HG03039 (cell line): Measurements from ENCODE around the gene FAM117B.
"Not testable (repeated sequence)": the region's sequence is repeated elsewhere in the genome, so short reads cannot be mapped to it uniquely, and the experiment has no call there.

ENCODE experiments used
- ATAC-seq: cut with Tn5 transposase; IDR thresholded peaks from one replicate; pipeline ENCODE4 v1.9.1; 2021; ENCODE audit warnings: mild to moderate bottlenecking, moderate library complexity; ENCODE audit not compliant: unreplicated experiment

The FAM117B gene

DNA sequence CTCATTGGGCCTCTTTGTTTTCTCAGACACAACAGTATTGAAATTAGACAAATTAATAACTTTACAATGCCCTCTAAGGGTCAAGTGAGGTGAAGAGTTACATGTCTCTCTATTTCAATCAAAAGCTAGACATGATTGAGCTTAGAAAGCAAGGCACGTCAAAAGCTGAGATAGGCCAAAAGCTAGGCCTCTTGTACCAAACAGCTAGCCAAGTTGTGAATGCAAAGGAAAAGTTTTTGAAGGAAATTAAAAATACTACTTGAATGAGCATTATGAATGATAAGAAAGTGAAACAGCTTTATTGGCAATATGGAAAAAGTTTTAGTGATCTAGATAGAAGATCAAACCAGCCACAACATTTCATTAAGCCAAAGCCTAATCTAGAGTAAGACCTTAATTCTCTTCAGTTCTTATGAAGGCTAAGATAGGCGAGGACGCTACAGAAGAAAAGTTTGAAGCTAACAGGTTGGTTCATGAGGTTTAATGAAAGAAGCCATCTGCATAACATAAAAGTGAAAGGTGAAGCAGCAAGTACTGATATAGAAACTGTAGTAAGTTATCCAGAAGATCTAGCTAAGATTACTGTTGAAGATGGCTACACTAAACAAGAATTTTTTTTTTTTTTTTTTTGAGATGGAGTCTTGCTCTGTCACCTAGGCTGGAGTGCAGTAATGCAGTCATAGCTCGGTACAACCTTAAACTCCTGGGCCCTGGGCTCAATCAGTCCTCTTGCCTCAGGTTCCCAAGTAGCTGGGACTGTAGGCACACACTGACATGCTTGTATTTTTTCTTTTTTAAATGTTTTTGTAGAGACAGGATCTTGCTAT lies 65.5 kb downstream of the FAM117B start:
- ATAC-seq, result no peak

DNA sequence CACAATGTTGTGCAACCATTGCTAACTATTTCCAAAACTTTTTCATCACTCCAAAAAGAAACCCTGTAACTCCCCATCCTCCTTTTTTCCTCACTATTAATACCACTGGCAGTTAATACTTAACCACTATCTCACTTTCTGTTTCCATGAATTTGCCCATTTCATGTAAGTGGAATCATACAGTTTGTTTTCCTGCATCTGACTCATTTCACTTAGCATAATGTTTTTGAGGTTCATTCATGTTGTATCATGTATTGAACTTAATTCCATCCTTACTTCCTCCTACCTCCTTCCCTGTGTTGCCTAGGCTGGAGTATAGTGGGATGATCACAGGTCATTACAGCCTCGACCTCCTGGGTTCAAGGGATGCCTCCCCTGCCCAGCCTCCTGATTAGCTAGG lies 68.3 kb downstream of the FAM117B start:
- no peak for ATAC-seq

DNA sequence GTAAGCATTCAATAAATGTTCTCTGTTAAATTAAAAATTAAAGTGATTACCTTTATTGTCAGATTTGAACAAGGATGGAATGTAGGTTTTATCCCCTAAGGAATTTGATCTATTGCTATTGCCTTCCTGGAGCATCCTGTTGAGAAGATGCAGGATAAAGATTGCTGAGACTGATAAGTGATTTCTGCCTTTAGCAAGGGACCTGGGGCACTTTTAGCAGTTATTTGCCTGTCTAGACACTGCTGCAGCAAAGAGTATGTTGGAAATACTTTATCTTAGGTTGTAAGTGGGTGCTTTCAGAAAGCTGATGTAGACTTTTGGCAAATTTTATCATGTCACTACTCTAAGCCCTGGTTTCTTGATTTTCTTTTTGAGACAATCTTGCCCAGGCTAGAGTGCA lies 69.5 kb downstream of the FAM117B start:
- no peak for ATAC-seq

GRCh38 chr2:202705446-202706020 lies 70.8 kb downstream of the FAM117B start:
- ATAC-seq, result no peak

- ATAC-seq, result not testable (repeated sequence)
These were observed 80.5 kb downstream of the FAM117B start for GRCh38 chr2:202714971-202715935.

DNA sequence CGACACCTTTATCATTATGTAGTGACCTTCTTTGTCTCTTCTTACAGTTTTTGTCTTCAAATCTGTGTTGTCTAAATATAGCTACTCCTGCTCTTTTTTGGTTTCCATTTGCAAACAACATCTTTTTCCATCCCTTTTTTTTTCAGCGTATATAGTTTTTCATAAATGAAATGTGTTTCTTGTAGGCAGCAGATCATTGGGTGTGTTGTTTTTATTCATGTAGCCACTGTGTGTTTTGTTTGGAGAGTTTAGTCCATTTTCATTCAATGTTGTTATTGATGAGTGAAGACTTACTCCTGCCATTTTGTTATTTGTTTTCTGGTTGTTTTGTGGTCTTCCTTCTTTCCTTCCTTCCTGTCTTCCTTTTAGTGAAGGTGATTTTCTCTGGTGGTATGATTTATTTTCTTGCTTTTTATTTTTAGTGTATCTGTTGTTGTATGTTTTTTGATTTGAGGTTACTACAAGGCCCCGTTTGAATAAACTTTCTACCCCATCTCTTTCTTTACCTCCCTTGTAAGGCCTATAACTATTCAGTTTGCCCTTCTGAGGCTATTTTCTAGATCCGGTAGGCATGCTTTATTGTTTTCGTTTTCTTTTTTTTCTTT lies 81.4 kb downstream of the FAM117B start:
- no peak for ATAC-seq

DNA sequence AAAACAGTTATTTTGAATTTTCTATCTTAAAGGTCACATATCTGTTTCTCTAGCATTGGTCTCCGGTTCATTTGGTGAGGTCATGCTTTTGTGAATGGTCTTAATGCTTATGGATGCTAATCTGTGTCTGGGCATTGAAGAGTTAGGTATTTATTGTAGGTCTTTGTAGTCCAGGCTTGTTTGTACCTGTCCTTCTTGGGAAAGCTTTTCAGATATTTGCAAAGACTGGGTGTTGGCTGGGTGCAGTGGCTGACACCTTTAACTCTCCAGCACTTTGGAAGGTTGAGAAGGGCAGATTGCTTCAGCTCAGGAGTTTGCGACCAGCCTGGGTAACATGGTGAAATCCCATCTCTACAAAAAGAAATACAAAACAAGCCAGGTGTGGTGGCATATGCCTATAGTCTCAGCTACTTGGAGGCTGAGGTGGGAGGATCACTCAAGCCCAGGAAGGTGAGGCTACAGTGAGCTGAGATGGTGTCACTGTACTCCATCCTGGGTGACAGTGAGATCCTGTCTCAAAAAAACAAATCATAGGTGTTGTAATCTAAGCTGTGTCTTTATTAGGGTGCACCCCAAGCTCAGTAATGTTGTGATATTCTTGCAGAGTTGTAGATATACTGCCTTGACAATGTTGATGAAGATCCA lies 82.3 kb downstream of the FAM117B start:
- no peak for ATAC-seq

GRCh38 chr2:202717598-202718310 lies 83.0 kb downstream of the FAM117B start:
- no peak for ATAC-seq

DNA sequence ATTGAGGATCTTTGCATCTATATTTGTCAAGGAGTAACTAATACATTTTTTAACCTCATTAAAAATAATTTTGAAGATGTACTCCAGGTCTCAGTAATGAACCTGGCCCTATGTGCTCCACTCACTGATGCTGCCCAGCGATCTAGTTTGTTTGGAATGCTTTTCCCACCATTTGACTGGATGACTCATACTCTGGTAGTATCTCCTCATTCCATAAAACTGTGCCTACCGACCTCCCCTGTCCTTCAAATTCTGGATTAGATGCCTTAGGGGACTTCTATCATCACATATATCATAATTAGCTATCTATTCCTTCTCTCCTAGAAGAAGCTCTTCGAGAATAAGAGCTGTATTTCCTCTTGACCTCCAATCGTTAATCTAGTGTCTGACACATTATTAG lies 83.8 kb downstream of the FAM117B start:
- ATAC-seq, result no peak

DNA sequence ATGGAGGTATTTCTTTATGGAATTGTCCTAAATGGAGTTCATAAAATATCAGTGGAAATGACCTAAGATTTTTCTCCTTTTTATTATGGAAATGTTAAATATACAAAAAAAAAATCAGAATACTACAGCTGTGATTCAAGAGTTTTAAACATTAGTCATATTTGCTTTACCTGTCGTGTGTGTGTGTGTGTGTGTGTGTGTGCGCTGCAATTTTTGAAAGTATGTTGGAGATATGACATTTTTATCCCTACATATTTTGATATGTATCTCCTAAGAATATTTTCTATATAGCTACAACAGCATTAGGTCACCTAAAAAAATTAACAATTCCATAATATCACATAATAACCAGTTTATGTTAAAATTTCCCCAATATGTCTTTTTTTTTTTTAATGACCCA lies 85.5 kb downstream of the FAM117B start:
- ATAC-seq, result no peak

GRCh38 chr2:202721621-202722020 lies 86.9 kb downstream of the FAM117B start:
- no peak for ATAC-seq

- no peak for ATAC-seq
These were observed 89.0 kb downstream of the FAM117B start for GRCh38 chr2:202723746-202724145.

DNA sequence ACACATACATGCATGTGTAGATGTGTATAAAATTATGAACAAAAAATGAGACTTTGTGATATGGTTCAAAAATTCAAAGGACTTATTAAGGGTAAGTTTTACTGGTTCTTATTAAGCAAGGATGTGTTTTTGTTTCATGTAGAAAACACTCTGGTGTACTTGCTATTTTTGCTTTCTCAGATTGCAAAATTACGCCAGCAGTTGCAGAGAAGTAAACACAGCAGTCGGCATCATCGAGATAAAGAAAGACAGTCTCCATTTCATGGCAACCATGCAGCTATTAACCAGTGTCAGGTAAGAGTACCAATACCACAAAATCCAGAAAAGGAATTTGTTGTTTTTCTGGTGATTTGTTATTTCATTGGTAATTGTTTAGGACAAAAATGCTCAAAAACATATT lies 91.3 kb downstream of the FAM117B start:
- no peak for ATAC-seq

- ATAC-seq, result no peak
These were observed 102.1 kb downstream of the FAM117B start for GRCh38 chr2:202736826-202737225.

GRCh38 chr2:202743613-202744012 lies 108.8 kb downstream of the FAM117B start:
- no peak for ATAC-seq

GRCh38 chr2:202749477-202749876 lies 114.7 kb downstream of the FAM117B start:
- ATAC-seq, result no peak

DNA sequence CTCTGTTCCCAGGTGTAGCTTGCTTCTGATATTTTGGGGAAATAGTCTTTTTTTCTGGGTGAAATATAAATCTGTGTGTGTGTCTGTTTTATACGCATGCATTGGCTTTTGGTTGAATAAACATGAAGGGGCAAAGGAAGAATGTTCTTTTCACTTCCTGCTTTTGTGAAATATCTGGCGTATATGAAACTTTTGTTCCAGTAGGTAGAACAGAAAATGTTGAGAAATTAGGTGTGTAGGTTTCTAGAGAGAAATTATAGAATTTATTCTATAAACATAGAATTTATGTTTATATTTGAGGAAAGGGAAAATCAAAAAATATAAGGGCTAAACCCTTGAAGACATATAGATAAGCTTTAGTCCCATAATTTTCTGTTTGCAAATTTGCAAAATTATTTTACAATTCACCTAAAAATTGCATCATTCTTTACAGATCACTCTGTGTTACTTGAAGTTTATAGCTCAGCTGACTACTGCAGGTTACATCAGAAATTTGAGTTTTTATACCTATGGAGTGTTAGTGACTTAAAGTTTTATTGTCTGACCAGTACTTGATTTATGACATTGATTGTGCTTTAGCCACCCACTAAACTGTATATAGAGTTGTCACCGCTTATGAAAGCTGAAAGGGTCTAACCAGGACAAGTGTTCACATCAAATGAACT lies 116.1 kb downstream of the FAM117B start:
- no peak for ATAC-seq

DNA sequence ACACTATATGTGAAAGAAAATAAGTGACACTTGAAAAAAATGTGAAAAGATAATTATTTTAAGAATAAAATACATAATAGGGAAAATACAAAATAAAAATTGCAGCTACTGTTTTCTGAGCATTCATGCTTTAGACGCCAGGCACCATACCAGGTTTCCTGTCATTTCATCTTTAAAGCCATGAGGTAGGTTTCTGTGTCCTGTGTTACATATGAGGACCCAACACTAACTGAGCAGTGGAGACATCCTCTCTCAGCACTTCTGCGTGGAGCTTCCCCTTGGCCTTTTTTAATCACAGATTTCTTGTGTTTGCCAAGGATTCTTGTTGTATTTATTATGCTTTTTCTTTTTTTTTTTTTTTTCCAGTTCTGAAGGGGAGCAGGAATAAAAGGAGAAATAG lies 117.3 kb downstream of the FAM117B start:
- ATAC-seq, result no peak

- ATAC-seq, result no peak
These were observed 120.2 kb downstream of the FAM117B start for GRCh38 chr2:202754936-202755335.
